NCI-H2081 treated with DMSO at 0.1 percent for 48 hours (cell line): ENCODE results near the gene GRHL1.
A peak's percentile ranks its signal among the peaks of the same experiment; 100 is the strongest.

Experiments used
- DNase-seq: peaks from one replicate; lab custom pipeline; 2025; lab: John Stamatoyannopoulos, UW

GRHL1 gene

DNA sequence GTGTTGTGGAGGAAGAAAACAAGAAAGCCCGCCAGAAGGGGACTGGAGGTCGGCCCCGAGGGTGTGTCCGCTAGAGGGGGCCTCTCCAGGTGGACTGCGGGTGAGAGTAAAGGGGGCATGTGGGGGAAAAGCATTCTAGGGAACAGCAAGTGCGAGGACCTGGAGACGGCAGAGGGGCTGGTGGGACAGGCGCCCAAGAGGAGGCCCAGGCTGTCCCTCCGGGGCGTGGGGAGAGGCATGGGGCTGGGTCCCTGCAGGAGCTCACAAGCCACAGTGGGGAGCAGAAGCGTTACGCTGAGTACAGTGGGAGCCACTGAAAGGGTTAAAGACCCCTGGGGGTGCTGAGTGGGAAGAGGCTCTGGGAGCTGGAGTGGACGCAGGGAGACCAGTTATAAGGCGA is 90.2 kb downstream of the GRHL1 start:
- no peak for DNase-seq

DNA sequence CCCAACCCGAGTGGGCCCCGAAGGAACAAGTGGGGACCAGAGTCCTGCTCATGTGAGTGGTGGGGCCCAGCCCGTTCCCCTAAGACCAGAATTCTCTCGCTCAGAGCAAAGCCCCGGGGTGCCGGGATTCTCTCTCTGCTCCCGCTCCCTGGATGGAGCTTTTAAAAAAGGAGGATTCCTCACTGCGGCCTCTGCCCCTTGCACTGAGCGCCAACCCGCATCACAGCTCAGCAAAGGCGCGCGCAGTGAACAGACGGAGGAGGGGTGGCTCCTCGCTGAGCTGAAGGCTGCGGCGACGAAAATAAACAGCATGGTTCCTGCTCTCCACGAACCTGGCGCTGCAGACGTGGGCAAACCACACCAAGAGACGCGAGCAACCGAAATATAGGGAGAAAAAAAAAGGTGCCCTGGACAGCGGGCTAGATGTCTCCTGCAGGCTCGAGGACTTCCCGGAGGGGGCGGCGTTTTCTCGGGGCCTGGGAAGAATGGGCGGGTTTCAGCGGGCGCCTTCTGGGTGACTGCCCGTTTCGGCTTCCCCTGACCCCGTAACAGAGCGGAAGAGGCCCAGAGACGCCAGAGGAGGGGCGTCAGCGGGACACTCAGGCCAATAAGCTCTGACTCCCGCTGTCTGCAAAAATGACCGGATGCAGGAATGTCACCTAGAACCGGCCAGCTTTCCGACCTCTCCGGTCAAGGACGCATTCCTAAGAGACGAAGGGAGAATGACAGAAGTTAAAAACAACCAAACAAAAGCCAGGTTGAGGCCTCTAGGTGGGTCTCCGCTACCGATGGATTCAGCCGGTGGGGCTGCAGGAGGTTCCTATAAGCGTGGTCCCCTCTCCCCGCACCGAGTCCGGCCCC is 91.0 kb downstream of the GRHL1 start:
- DNase-seq, result no peak

DNA sequence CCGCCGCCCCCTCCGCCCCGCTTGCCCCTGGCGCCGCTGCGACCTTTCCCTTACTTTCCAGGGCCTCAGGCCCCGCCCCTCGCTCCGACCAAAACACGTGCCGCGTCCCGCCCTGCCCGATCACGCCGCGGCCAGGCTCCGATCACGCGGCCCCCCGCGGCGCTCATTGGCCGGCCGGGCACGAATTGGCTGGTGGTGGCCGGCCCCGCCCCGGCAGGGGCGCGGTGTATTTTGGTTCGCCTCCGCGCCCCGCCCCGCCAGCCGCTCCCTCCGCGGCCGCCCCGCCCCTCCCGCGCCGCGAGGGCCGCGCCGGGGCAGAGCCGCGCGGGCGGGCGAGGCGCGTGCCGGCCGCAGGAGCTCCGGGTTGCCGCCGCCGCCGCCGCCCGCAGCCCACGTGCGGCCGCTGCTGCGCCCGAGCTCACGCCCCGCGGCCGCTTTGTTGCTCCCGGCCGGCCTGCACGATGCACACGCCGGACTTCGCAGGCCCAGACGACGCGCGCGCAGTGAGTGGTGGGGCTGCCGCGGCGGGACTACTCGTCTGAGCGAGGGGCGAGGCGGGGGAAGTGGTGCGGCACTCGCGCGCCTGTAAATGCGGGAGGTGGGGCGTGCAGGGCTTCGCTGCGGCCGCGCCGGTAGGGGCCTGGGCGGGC is 91.9 kb downstream of the GRHL1 start, which contains the start of gene KLF11:
Gene KLF11, plus strand, starts transcription at position 295 of the 650 bp plus-strand sequence. Its CDS starts 167 bp downstream, at position 462.
- peak; percentile 30 for DNase-seq

DNA sequence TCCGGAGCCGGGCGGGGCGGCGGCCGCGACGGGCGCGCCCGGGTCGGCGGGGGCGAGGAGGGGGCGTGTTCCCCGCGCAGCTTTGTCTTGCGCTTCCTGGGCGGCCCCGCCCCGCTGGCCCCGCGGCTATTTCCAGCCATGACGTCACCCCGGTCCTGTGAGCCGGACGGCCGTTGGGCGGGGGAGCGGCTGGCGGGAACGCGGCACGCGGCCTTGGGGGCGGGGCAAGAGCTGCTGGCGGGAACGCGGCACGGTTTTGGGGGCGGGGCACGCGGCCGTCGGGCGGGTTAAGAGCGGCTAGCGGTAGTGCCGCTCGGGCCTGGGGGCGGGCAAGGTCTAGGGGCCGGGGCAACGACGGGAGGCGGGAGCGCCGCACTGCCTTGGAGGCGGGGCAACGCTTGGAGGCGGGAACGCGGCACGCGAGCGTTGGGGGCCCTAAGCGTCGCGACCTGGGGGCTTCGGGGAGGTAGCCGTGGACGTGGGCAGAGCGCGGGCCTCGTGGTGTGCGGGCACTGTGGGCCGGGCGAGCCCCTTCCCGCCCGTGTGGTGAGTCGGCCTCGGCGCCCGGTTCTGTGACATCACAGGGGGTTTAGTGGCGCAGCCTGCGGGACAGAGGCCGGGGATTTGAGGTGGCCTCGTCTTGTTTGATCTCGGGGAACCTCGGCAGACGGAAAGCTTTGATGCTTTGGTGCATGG is 92.6 kb downstream of the GRHL1 start:
- peak; percentile 12 for DNase-seq

DNA sequence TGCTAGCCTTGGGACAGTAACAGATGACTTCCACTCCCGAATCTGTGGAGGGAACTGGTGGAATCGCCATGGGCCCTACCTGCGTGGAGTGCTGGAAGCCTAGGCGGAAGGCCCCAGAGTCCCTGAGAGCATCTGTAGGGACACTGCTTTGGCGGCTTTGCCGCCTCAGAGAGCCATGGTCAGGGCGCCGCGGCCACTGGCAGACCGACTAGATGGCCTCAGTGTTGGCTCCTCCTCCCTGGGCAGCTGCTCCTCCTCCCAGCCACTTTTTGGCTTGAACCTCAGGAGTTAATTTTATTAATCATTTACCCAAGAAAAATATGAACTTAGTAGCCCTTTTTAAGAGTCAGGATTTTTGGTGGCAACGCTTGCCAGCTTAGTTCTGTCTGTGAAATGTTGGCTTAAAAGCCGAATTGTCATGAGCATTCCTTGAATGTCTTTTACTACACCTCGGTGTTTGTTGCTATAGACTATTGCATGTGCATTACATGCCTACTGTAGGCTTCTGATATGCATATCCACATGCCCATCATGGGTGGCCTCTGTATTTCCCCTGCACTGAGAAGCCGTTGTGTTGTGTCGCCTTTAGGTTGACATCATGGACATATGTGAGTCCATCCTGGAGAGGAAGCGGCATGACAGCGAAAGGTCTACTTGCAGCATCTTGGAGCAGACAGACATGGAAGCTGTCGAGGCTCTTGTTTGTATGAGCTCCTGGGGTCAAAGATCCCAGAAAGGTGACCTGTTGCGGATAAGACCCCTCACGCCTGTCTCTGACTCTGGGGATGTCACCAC is 94.3 kb downstream of the GRHL1 start:
- no peak for DNase-seq

DNA sequence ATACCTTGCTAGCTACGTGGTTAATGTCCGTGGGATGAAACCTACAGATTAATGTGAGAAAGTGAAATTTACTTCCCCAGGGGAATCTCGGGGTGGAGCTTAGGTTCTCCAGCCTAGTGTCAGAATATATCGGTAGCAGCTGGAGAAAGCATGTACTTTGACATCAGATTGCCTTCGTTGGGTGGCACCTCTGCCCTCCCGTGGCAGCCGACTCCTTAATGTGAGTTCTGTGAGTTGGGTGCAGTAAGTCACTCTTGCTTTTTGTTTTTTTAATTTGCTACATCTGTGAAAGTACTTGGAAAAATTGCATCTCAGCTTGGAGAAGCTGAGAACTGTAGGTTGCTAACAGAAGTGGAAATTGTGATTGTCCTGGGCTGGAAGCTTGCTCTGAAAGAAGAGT is 95.4 kb downstream of the GRHL1 start:
- no peak for DNase-seq

DNA sequence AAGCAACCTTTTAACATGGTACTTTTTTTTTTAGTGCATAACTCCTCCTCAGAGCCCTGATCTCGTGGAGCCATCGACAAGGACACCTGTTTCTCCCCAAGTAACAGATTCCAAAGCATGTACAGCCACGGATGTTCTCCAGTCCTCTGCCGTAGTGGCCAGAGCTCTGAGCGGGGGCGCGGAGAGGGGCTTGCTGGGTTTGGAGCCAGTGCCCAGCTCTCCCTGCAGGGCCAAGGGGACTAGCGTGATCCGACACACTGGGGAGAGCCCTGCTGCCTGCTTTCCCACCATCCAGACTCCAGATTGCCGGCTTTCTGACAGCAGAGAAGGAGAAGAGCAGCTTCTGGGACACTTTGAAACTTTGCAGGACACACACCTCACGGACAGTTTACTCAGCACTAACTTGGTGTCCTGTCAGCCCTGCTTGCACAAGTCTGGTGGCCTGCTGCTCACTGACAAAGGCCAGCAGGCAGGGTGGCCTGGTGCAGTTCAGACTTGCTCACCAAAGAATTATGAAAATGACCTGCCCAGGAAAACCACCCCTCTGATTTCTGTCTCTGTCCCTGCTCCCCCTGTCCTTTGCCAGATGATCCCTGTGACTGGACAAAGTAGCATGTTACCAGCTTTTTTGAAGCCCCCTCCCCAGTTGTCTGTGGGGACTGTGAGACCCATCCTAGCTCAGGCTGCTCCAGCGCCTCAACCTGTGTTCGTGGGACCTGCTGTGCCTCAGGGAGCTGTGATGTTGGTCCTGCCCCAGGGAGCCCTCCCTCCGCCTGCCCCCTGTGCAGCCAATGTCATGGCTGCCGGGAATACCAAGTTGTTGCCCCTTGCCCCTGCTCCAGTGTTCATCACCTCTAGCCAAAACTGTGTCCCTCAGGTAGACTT is 96.4 kb downstream of the GRHL1 start:
- no peak for DNase-seq

DNA sequence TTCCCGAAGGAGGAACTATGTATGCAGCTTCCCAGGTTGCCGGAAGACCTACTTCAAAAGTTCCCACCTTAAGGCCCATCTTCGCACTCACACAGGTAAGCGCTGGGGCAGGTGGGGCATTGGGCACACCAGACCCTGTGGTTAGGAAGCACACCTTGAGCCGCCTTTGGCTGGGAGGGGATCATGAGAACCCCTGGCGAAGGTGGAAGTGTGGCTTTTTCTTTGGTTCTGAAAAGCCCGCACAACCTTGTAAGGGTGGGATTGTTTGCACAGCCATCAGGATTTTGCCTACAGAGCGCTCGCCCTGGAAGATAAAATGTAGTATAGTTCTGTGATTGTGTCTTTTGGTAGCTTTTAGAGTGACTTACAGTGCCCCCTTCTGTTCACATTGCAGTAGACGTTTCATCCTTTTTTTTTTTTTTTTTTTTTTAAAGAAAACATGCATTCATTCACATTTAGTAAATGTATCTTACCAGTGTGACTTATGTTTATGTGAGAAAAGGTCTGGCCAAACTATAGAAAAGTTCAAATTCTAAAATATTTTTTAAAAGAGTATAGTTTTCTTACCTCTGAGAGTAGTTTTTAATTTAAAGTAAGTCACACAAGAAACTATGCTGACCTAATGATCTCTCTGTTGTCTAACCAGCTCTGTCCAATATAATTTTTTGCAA is 97.1 kb downstream of the GRHL1 start:
- no peak for DNase-seq
